Trophoblast cell (in vitro differentiated cells and primary cell): ENCODE data around the gene ETV6.

Source experiments
- DNase-seq, 2 donors: peaks; one replicate each; pipeline ENCODE4 v3.0.0-alpha.2; 2016
- H2AFZ ChIP-seq: 2 replicates; pipeline ENCODE4 v1.6.1; 2013; ENCODE audit warnings: low read length, moderate library complexity, mild to moderate bottlenecking; ENCODE audit not compliant: insufficient read depth, poor library complexity
- H2AK5ac ChIP-seq: 2 replicates; pipeline ENCODE4 v1.6.1; 2013; ENCODE audit warnings: mild to moderate bottlenecking, low read length
- H2BK120ac ChIP-seq: 2 replicates; pipeline ENCODE4 v1.6.1; 2013; ENCODE audit warnings: low read length, mild to moderate bottlenecking, moderate library complexity; ENCODE audit not compliant: insufficient read depth, poor library complexity
- H2BK12ac ChIP-seq: 2 replicates; pipeline ENCODE4 v1.6.1; 2013; ENCODE audit warnings: mild to moderate bottlenecking, low read length, moderate library complexity
- H2BK5ac ChIP-seq: 2 replicates; pipeline ENCODE4 v1.6.1; 2013; ENCODE audit warnings: low read length, low read depth, moderate library complexity, mild to moderate bottlenecking; ENCODE audit not compliant: poor library complexity
- H3K14ac ChIP-seq: 2 replicates; pipeline ENCODE4 v1.6.1; 2013; ENCODE audit warnings: mild to moderate bottlenecking, low read length
- H3K18ac ChIP-seq: 2 replicates; pipeline ENCODE4 v1.6.1; 2013; ENCODE audit warnings: mild to moderate bottlenecking, low read length
- H3K23ac ChIP-seq: 2 replicates; pipeline ENCODE4 v1.6.1; 2013; ENCODE audit warnings: low read length
- H3K27ac ChIP-seq: 2 replicates; pipeline ENCODE4 v1.5.1; 2013; ENCODE audit warnings: low read depth, mild to moderate bottlenecking, inconsistent platforms, low read length, moderate library complexity
- H3K27me3 ChIP-seq: 2 replicates; pipeline ENCODE4 v1.6.1; 2013; ENCODE audit warnings: inconsistent platforms, mild to moderate bottlenecking, low read length, moderate library complexity; ENCODE audit not compliant: insufficient read depth
- H3K36me3 ChIP-seq, 2 experiments: 1 replicate in 1 of 2; 2 replicates in 1 of 2; pipeline ENCODE4 v1.6.1; 2013; ENCODE audit warnings: low read length in 2 of 2, mild to moderate bottlenecking in 2 of 2, moderate library complexity in 1 of 2; ENCODE audit not compliant: insufficient read depth in 2 of 2, control insufficient read depth in 1 of 2
- H3K4ac ChIP-seq: 2 replicates; pipeline ENCODE4 v1.6.1; 2013; ENCODE audit warnings: low read depth, mild to moderate bottlenecking, low read length, moderate library complexity
- H3K4me1 ChIP-seq, 2 experiments: 1 replicate in 1 of 2; 2 replicates in 1 of 2; pipeline ENCODE4 v1.6.1; 2013; ENCODE audit warnings: low read length in 2 of 2, mild to moderate bottlenecking in 2 of 2, moderate library complexity in 1 of 2; ENCODE audit not compliant: insufficient read depth in 2 of 2, control insufficient read depth in 1 of 2
- H3K4me2 ChIP-seq: 2 replicates; pipeline ENCODE4 v1.6.1; 2013; ENCODE audit warnings: inconsistent platforms, mild to moderate bottlenecking, low read length, moderate library complexity
- H3K4me3 ChIP-seq: 2 replicates; pipeline ENCODE4 v1.5.1; 2013; ENCODE audit warnings: mild to moderate bottlenecking, low read depth, low read length, inconsistent platforms
- H3K79me1 ChIP-seq: one replicate; pipeline ENCODE4 v1.6.1; 2013; ENCODE audit warnings: low read length
- H3K79me2 ChIP-seq: 2 replicates; pipeline ENCODE4 v1.6.1; 2013; ENCODE audit warnings: low read length, mild to moderate bottlenecking; ENCODE audit not compliant: control insufficient read depth, insufficient read depth, poor library complexity
- H3K9ac ChIP-seq: 2 replicates; pipeline ENCODE4 v1.6.1; 2013; ENCODE audit warnings: mild to moderate bottlenecking, low read length
- H3K9me3 ChIP-seq: 2 replicates; pipeline ENCODE4 v1.6.1; 2013; ENCODE audit warnings: low read depth, mild to moderate bottlenecking, control low read depth, inconsistent platforms, low read length; ENCODE audit not compliant: insufficient read depth
- H4K12ac ChIP-seq: 2 replicates; pipeline ENCODE4 v1.6.1; 2013; ENCODE audit warnings: low read depth, mild to moderate bottlenecking, low read length, moderate library complexity
- H4K8ac ChIP-seq: 2 replicates; pipeline ENCODE4 v1.6.1; 2013; ENCODE audit warnings: low read depth, mild to moderate bottlenecking, low read length, moderate library complexity
- H4K91ac ChIP-seq: one replicate; pipeline ENCODE4 v1.6.1; 2013; ENCODE audit warnings: low read depth, mild to moderate bottlenecking, low read length, moderate library complexity
- whole genome bisulfite sequencing: extraction: QIAGEN DNeasy Blood & Tissue Kit; methylation state at CpG from one replicate; pipeline ENCODE4 v1.1.7; 2013; ENCODE audit warnings: missing lambda C conversion rate; ENCODE audit not compliant: insufficient read length, insufficient coverage; ENCODE audit errors: extremely low coverage; 5-methylcytosine and 5-hydroxymethylcytosine counted together

The ETV6 gene

GRCh38 chr12:11741434-11742092 is 92.1 kb downstream of the ETV6 start:
- no peak overlapping the region for H2AK5ac ChIP-seq
- no peak overlapping the region for H3K27ac ChIP-seq
- no peak overlapping the region for H3K9ac ChIP-seq
- no peak overlapping the region for H2BK5ac ChIP-seq
- peak in 1 of 2 donors; percentile 33 for DNase-seq
- no peak overlapping the region for H4K91ac ChIP-seq
- H3K9me3 ChIP-seq = no peaks in the 10 kb centered on the region
- no peak overlapping the region for H3K18ac ChIP-seq
- H3K4me1 ChIP-seq = peaks cover 10 to 18% of the 10 kb centered on the region in 2 experiments
- H4K8ac ChIP-seq = no peak overlapping the region
- no peaks in the 10 kb centered on the region for H3K27me3 ChIP-seq
- H3K4me3 ChIP-seq = no peak overlapping the region
- H3K79me2 ChIP-seq = no peaks in the 10 kb centered on the region
- no peak overlapping the region for H2BK120ac ChIP-seq
- no peak overlapping the region for H3K14ac ChIP-seq
- no CpG with 5 or more reads among the region's 4 CpGs for WGBS
- no peak overlapping the region for H4K12ac ChIP-seq
- H2BK12ac ChIP-seq = no peak overlapping the region
- no peak overlapping the region for H3K23ac ChIP-seq
- no peaks in the 10 kb centered on the region for H3K36me3 ChIP-seq
- no peak overlapping the region for H2AFZ ChIP-seq
- H3K4me2 ChIP-seq = no peak overlapping the region
- H3K79me1 ChIP-seq = no peaks in the 10 kb centered on the region
- H3K4ac ChIP-seq = no peak overlapping the region

DNA sequence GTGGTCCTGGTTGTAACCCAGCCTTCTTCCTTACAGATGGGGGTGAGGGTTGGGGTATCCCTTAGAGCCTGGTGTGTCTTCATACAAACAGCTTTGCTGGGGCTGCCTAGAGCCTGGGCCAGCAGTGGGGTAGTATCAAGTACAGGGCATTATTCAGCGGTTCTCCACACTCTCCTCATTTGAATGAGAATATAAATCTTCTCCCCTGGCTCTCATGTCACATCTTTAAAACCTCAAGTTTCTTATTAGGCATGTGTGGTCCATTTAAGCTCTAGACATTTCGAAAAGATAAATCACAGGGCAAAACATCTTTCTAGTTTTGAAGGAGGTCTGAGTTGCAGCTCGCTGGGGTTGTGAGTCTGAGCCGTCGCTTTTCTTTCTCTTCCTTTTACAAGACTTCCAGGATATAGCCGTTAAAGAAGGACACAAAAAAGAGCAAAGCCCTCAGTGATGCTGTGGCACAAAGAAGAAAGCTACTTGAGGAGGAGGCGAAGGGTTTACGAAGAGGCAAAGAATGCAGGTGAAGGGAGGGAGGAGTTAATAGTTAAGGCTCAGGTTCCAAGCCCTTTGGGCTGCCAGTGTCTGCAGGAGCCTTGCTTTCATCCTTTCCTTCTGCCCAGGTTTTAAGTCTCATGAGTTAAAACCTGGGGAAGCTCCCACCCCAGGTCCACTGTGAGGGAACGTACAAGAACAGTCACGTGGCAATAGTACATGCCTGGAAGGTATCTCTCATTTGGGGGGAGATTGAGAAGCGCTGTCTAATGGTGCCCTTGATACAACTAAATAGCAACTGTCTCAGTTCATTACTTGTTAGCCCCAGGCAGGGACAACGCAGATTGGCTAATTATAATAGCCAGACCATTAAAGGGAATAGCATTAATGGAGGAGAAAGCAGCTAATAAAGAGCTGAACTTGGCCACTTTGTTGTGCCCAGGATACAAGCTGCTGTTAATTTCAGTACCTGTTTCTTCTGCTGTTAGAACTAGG is 94.2 kb downstream of the ETV6 start:
- Histone ChIP-seq H3K79me1 (no peaks in the 10 kb centered on the region), H4K8ac (no peak overlapping the region), H3K14ac (no peak overlapping the region), H2BK5ac (no peak overlapping the region), H4K91ac (no peak overlapping the region), H3K27me3 (no peaks in the 10 kb centered on the region), H2BK12ac (peak overlapping the region; percentile 56), H3K4me3 (no peak overlapping the region), H2AFZ (no peak overlapping the region), H2BK120ac (no peak overlapping the region), H3K27ac (no peak overlapping the region), H3K79me2 (no peaks in the 10 kb centered on the region), H3K4ac (no peak overlapping the region), H3K36me3 (no peaks in the 10 kb centered on the region), H3K9ac (no peak overlapping the region), H2AK5ac (no peak overlapping the region), H3K23ac (no peak overlapping the region), H4K12ac (no peak overlapping the region), H3K4me2 (no peak overlapping the region), H3K9me3 (no peaks in the 10 kb centered on the region), H3K18ac (no peak overlapping the region), H3K4me1 (peaks cover 10 to 18% of the 10 kb centered on the region in 2 experiments)
- DNase-seq = no peak
- no CpG with 5 or more reads among the region's 12 CpGs for WGBS

DNA sequence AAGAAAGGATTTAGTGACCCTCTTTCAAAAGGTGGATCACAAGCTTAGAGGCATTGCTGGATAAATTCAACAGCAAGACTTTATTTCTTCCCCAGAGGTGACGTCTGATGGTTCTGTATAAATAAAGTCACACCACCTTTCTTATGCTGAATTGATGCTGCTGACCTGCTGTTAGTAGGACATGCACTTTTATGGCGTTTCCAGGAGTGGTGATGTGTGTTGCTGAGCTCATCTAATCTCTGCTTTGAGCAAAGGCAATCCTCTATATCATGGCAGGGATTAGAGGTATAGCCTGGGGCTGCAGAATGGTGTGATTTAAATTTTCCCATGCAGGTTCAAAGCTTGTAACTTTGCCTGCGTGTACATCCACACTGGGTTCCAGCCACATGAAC is 94.9 kb downstream of the ETV6 start:
- WGBS = no CpG with 5 or more reads among the region's 3 CpGs
- H3K36me3 ChIP-seq = no peaks in the 10 kb centered on the region
- H2BK12ac ChIP-seq = no peak overlapping the region
- no peak overlapping the region for H4K91ac ChIP-seq
- H3K23ac ChIP-seq = no peak overlapping the region
- H3K18ac ChIP-seq = no peak overlapping the region
- H2BK5ac ChIP-seq = no peak overlapping the region
- H3K79me2 ChIP-seq = no peaks in the 10 kb centered on the region
- no peak overlapping the region for H2BK120ac ChIP-seq
- H2AK5ac ChIP-seq = no peak overlapping the region
- no peak overlapping the region for H4K8ac ChIP-seq
- no peak overlapping the region for H3K27ac ChIP-seq
- no peak overlapping the region for H3K4me2 ChIP-seq
- no peak overlapping the region for H2AFZ ChIP-seq
- no peak overlapping the region for H4K12ac ChIP-seq
- H3K14ac ChIP-seq = no peak overlapping the region
- no peaks in the 10 kb centered on the region for H3K9me3 ChIP-seq
- H3K4me1 ChIP-seq = peaks cover 10 to 18% of the 10 kb centered on the region in 2 experiments
- H3K27me3 ChIP-seq = no peaks in the 10 kb centered on the region
- DNase-seq = no peak
- H3K79me1 ChIP-seq = no peaks in the 10 kb centered on the region
- no peak overlapping the region for H3K9ac ChIP-seq
- H3K4ac ChIP-seq = no peak overlapping the region
- H3K4me3 ChIP-seq = no peak overlapping the region

GRCh38 chr12:11745113-11745512 is 95.6 kb downstream of the ETV6 start:
- no CpG with 5 or more reads among the region's 6 CpGs for WGBS
- peaks cover 10 to 18% of the 10 kb centered on the region in 2 experiments for H3K4me1 ChIP-seq
- H3K4ac ChIP-seq = no peak overlapping the region
- no peak overlapping the region for H3K9ac ChIP-seq
- DNase-seq = no peak
- no peak overlapping the region for H2AK5ac ChIP-seq
- H3K79me1 ChIP-seq = no peaks in the 10 kb centered on the region
- no peak overlapping the region for H4K91ac ChIP-seq
- H3K9me3 ChIP-seq = no peaks in the 10 kb centered on the region
- no peak overlapping the region for H2BK12ac ChIP-seq
- no peak overlapping the region for H2BK5ac ChIP-seq
- H4K12ac ChIP-seq = no peak overlapping the region
- no peak overlapping the region for H3K4me3 ChIP-seq
- H3K36me3 ChIP-seq = no peaks in the 10 kb centered on the region
- H3K14ac ChIP-seq = no peak overlapping the region
- no peak overlapping the region for H3K4me2 ChIP-seq
- no peak overlapping the region for H3K27ac ChIP-seq
- H3K27me3 ChIP-seq = no peaks in the 10 kb centered on the region
- H3K23ac ChIP-seq = no peak overlapping the region
- H3K79me2 ChIP-seq = no peaks in the 10 kb centered on the region
- no peak overlapping the region for H3K18ac ChIP-seq
- no peak overlapping the region for H2BK120ac ChIP-seq
- no peak overlapping the region for H4K8ac ChIP-seq
- H2AFZ ChIP-seq = no peak overlapping the region
